Measurements from ENCODE around the gene CDH4. TPM values are rescaled to one million over a fixed set of nuclear protein-coding genes. Genes with fewer than 3 reads are reported as not detected.

Gene CDH4
- total RNA-seq, 2 donors from 2014 or later: not detected

DNA sequence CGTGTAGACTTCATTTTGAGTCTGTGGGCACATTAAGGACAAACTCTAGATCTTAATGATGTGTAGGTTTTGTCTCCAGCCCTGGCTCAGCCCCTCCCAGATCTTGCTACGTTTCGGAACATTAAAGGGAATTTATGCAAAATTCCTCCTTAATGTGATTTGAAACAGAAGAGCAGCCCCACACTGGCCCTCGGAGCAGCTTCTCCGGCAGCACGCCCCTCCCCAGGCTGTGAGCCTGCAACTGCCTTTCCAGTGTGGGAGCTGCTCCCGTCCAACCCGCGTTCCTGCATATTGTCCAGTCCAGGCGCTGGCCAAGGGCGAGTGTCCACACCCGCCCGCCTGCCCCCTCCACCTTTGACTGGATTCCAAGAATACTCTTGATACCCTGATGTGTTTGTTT, 556.4 kb downstream of the CDH4 start:
- no peak for DNase-seq (ENCODE audit: low spot score)
- Histone ChIP-seq H3K27me3 (replicated peaks; ENCODE audit: insufficient read depth) (no peaks in the 10 kb centered on the region), H3K36me3 (no peaks in the 10 kb centered on the region), H3K4me3 (no peak overlapping the region), H3K4me1 (ENCODE audit: control insufficient read depth in 1 of 2, low read depth in 2 of 2) (peaks cover 0 to 7% of the 10 kb centered on the region in 2 donors), H3K27ac (no peak overlapping the region), H3K9me3 (no peaks in the 10 kb centered on the region)
- no peak for TF ChIP-seq CTCF (IDR thresholded peaks at IDR 0.05)
- ATAC-seq (ENCODE audit: insufficient number of reproducible peaks, low FRiP score, low read depth): no peak

DNA sequence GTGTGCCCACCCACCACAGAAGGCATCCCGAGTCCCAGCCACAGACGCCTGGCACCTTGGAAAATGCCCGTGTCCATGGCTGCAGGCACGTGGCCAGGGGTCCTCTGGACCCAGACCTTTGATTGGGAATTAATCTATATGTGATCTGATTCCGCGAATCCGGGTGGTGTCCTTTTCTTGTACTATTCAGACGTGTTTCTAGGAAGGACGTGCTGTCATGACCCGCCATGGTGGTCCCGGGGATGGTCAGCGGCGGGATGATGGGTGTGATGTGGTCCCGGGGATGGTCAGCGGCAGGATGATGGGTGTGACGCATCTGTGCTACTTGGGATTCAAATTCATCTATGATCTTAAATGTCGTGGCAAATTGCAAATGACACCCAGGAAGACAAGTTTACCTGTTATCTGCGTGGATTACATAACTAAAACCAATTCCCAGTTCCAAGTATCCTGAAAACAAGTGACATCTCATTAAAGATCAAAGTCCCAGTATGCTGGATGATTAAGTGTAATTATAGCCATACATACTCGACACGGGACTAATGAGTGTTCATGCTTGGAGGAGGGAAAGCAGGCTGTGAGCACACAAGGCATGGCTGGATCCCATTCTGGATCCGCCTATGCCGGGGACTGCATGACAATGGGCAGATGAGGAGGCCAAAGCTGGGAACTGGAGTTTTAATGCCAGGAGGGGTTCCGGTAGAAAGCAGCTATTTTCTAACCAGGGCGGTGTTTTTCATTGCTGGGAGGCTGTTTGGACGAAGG, 557.1 kb downstream of the CDH4 start:
- H3K27me3 ChIP-seq (replicated peaks; ENCODE audit: insufficient read depth): no peaks in the 10 kb centered on the region
- ATAC-seq (ENCODE audit: insufficient number of reproducible peaks, low FRiP score, low read depth) (no peak), DNase-seq (ENCODE audit: low spot score) (no peak)
- H3K36me3 ChIP-seq: no peaks in the 10 kb centered on the region
- no peaks in the 10 kb centered on the region for H3K4me1 ChIP-seq (ENCODE audit: control insufficient read depth in 1 of 2, low read depth in 2 of 2)
- H3K9me3 ChIP-seq: no peaks in the 10 kb centered on the region
- TF ChIP-seq CTCF (IDR thresholded peaks at IDR 0.05): no peak
- H3K4me3 ChIP-seq: no peak overlapping the region
- no peak overlapping the region for H3K27ac ChIP-seq

- ATAC-seq (ENCODE audit: insufficient number of reproducible peaks, low FRiP score, low read depth): no peak
- no peaks in the 10 kb centered on the region for H3K27me3 ChIP-seq (replicated peaks; ENCODE audit: insufficient read depth)
- no peak for DNase-seq (ENCODE audit: low spot score)
- no peak overlapping the region for H3K4me3 ChIP-seq
- H3K4me1 ChIP-seq (ENCODE audit: control insufficient read depth in 1 of 2, low read depth in 2 of 2): no peaks in the 10 kb centered on the region
- TF ChIP-seq CTCF (IDR thresholded peaks at IDR 0.05): no peak
- H3K36me3 ChIP-seq: no peaks in the 10 kb centered on the region
- no peaks in the 10 kb centered on the region for H3K9me3 ChIP-seq
- H3K27ac ChIP-seq: no peak overlapping the region
These were observed 558.1 kb downstream of the CDH4 start for GRCh38 chr20:61810066-61810737.

DNA sequence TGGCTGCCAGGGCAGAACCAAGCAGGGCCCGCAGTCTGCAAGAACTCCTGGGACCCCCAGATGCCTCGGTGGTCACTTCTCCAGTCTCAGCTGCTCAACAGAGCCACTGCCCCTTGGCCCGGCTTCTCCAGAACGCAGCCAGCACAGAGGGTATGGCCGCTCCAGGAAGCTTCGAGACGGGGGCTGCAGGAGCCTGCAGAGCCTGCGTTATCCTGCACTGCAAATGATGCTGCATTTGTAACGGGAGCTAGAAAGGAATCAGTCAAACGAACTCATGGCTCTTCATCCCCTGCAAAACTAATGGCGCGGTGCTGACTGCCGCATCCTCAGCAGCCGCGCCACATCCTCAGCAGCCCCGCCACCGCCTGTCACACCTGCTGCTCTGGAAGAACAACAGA, 558.7 kb downstream of the CDH4 start:
- H3K4me3 ChIP-seq: no peak overlapping the region
- H3K36me3 ChIP-seq: no peaks in the 10 kb centered on the region
- H3K4me1 ChIP-seq (ENCODE audit: control insufficient read depth in 1 of 2, low read depth in 2 of 2): no peaks in the 10 kb centered on the region
- DNase-seq (ENCODE audit: low spot score) (no peak), ATAC-seq (ENCODE audit: insufficient number of reproducible peaks, low FRiP score, low read depth) (no peak)
- TF ChIP-seq CTCF (IDR thresholded peaks at IDR 0.05): no peak
- no peak overlapping the region for H3K27ac ChIP-seq
- no peaks in the 10 kb centered on the region for H3K27me3 ChIP-seq (replicated peaks; ENCODE audit: insufficient read depth)
- H3K9me3 ChIP-seq: no peaks in the 10 kb centered on the region

GRCh38 chr20:61811166-61811565, 559.1 kb downstream of the CDH4 start:
- ATAC-seq (ENCODE audit: insufficient number of reproducible peaks, low FRiP score, low read depth) (no peak), DNase-seq (ENCODE audit: low spot score) (no peak)

More at GRCh38 chr20:61811166-61811565, 559.1 kb downstream of the CDH4 start:
- Histone ChIP-seq H3K4me1 (ENCODE audit: control insufficient read depth in 1 of 2, low read depth in 2 of 2) (no peaks in the 10 kb centered on the region), H3K9me3 (no peaks in the 10 kb centered on the region), H3K27ac (no peak overlapping the region), H3K27me3 (replicated peaks; ENCODE audit: insufficient read depth) (no peaks in the 10 kb centered on the region), H3K4me3 (no peak overlapping the region), H3K36me3 (no peaks in the 10 kb centered on the region)
- TF ChIP-seq CTCF (IDR thresholded peaks at IDR 0.05): no peak
